Measurements from ENCODE around the gene TBXAS1. TPM values are rescaled to one million over a fixed set of nuclear protein-coding genes. Genes with fewer than 3 reads are reported as not detected.

The TBXAS1 gene
- total and polyA plus RNA-seq, 2 experiments from 2014 or later = 1.3 TPM; not detected in 1

DNA sequence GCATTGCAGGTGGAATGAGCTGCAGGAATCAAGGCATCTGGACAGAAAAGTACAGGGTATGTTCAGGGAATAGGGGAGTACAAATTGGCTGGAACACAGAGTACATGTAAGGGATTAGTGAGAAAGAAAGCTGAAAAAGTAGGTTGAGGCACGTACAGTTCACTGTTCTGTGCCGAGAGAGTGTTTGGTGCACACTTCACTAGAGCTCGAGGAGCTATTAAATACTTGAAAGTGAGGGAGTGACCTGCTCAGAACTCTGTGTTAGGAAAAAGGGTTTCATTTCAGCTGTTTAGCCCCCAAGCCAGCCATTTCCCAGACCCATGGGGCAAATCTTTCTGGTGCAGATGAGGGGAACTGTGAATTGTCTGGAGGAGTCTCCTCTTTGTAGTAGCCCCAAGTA lies 115.2 kb downstream of the TBXAS1 start (continued):
- TF ChIP-seq, protein P1, sequence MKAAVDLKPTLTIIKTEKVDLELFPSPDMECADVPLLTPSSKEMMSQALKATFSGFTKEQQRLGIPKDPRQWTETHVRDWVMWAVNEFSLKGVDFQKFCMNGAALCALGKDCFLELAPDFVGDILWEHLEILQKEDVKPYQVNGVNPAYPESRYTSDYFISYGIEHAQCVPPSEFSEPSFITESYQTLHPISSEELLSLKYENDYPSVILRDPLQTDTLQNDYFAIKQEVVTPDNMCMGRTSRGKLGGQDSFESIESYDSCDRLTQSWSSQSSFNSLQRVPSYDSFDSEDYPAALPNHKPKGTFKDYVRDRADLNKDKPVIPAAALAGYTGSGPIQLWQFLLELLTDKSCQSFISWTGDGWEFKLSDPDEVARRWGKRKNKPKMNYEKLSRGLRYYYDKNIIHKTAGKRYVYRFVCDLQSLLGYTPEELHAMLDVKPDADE (IDR thresholded peaks at IDR 0.05) = no peak
- TF ChIP-seq CREB1 (CRISPR knock-in tag; IDR thresholded peaks at IDR 0.05; ENCODE audit: low read depth) = no peak
- TF ChIP-seq, protein P2, sequence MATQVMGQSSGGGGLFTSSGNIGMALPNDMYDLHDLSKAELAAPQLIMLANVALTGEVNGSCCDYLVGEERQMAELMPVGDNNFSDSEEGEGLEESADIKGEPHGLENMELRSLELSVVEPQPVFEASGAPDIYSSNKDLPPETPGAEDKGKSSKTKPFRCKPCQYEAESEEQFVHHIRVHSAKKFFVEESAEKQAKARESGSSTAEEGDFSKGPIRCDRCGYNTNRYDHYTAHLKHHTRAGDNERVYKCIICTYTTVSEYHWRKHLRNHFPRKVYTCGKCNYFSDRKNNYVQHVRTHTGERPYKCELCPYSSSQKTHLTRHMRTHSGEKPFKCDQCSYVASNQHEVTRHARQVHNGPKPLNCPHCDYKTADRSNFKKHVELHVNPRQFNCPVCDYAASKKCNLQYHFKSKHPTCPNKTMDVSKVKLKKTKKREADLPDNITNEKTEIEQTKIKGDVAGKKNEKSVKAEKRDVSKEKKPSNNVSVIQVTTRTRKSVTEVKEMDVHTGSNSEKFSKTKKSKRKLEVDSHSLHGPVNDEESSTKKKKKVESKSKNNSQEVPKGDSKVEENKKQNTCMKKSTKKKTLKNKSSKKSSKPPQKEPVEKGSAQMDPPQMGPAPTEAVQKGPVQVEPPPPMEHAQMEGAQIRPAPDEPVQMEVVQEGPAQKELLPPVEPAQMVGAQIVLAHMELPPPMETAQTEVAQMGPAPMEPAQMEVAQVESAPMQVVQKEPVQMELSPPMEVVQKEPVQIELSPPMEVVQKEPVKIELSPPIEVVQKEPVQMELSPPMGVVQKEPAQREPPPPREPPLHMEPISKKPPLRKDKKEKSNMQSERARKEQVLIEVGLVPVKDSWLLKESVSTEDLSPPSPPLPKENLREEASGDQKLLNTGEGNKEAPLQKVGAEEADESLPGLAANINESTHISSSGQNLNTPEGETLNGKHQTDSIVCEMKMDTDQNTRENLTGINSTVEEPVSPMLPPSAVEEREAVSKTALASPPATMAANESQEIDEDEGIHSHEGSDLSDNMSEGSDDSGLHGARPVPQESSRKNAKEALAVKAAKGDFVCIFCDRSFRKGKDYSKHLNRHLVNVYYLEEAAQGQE (IDR thresholded peaks at IDR 0.05; ENCODE audit: unreplicated experiment) = no peak
- TF ChIP-seq ZNF331 (CRISPR knock-in tag; IDR thresholded peaks at IDR 0.05; ENCODE audit: low read depth) = no peak
- TF ChIP-seq POLR2AphosphoS5 (IDR thresholded peaks at IDR 0.05; ENCODE audit: low read depth) = no peak
- TF ChIP-seq NANOG (IDR thresholded peaks at IDR 0.05; ENCODE audit: borderline replicate concordance) = no peak
- TF ChIP-seq, protein P3, sequence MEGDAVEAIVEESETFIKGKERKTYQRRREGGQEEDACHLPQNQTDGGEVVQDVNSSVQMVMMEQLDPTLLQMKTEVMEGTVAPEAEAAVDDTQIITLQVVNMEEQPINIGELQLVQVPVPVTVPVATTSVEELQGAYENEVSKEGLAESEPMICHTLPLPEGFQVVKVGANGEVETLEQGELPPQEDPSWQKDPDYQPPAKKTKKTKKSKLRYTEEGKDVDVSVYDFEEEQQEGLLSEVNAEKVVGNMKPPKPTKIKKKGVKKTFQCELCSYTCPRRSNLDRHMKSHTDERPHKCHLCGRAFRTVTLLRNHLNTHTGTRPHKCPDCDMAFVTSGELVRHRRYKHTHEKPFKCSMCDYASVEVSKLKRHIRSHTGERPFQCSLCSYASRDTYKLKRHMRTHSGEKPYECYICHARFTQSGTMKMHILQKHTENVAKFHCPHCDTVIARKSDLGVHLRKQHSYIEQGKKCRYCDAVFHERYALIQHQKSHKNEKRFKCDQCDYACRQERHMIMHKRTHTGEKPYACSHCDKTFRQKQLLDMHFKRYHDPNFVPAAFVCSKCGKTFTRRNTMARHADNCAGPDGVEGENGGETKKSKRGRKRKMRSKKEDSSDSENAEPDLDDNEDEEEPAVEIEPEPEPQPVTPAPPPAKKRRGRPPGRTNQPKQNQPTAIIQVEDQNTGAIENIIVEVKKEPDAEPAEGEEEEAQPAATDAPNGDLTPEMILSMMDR (conservative IDR thresholded peaks at IDR 0.05; ENCODE audit: low read depth in 2 of 2) = no peak
- TF ChIP-seq EZH2 (IDR thresholded peaks at IDR 0.05; ENCODE audit: low read depth, unreplicated experiment) = no peak
- TF ChIP-seq ZNF114 (CRISPR knock-in tag; IDR thresholded peaks at IDR 0.05) = no peak

DNA sequence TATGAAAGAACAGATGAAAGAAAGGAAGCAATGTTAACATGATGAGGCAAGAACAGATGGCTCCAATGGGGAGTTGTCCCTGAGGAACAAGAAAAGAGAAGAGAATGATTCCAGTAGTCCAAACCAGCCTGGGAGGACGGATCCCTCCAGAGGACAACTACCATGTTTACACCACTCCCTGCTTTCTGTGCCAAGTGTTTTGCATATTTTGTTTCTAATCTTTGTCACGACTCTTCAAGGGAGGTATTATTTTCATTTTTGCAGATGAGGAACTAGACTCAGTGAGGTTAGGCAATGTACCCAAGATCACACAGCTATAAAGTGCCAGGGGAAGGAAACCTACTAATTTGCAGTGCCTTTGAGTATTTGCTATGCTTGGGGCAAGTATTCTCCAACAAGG lies 117.5 kb downstream of the TBXAS1 start:
- H3K27ac Mint-ChIP-seq = no peak overlapping the region
- Histone ChIP-seq H3K4me1 (ENCODE audit: insufficient read depth) (no peaks in the 10 kb centered on the region), H2AFZ (no peak overlapping the region), H4K20me1 (replicated peaks; ENCODE audit: insufficient read depth) (no peaks in the 10 kb centered on the region), H3K36me3 (ENCODE audit: insufficient read depth) (no peaks in the 10 kb centered on the region; the same call in 1 of the 2 replicates), H3K79me2 (replicated peaks; ENCODE audit: insufficient read depth) (no peaks in the 10 kb centered on the region), H3K4me2 (no peak overlapping the region), H3F3A (replicated peaks; ENCODE audit: low read depth) (no peaks in the 10 kb centered on the region), H3K4me3 (no peak overlapping the region), H3K27me3 (ENCODE audit: insufficient read depth) (no peaks in the 10 kb centered on the region), H3K9me2 (ENCODE audit: insufficient read depth) (peaks cover 10% of the 10 kb centered on the region; the same call in 1 of the 2 replicates), H3K27ac (ENCODE audit: low read depth) (no peak overlapping the region)
- H3K27me3 Mint-ChIP-seq (ENCODE audit: insufficient read depth, low read depth, poor library complexity) = peaks cover 9% of the 10 kb centered on the region
- H3K9me3 Mint-ChIP-seq = peaks cover 17% of the 10 kb centered on the region
- no peak for ATAC-seq
- peaks cover 8% of the 10 kb centered on the region; the same call in 1 of the 3 replicates for H3K36me3 Mint-ChIP-seq (ENCODE audit: low read depth)
- no peak for DNase-seq (ENCODE audit: low spot score)
- H3K4me3 Mint-ChIP-seq = no peak overlapping the region
- peaks cover 3% of the 10 kb centered on the region; the same call in 1 of the 3 replicates for H3K4me1 Mint-ChIP-seq
- no peak for TF ChIP-seq EZH2 (IDR thresholded peaks at IDR 0.05; ENCODE audit: low read depth, unreplicated experiment)
- TF ChIP-seq ZNF114 (CRISPR knock-in tag; IDR thresholded peaks at IDR 0.05) = no peak
- TF ChIP-seq EZH2phosphoT487 (IDR thresholded peaks at IDR 0.05; ENCODE audit: unreplicated experiment) = no peak
- no peak for TF ChIP-seq JUNB (IDR thresholded peaks at IDR 0.05; ENCODE audit: unreplicated experiment)
- TF ChIP-seq, protein P3 (conservative IDR thresholded peaks at IDR 0.05; ENCODE audit: low read depth in 2 of 2) = no peak
- TF ChIP-seq ZNF331 (CRISPR knock-in tag; IDR thresholded peaks at IDR 0.05; ENCODE audit: low read depth) = no peak
- no peak for TF ChIP-seq POLR2AphosphoS5 (IDR thresholded peaks at IDR 0.05; ENCODE audit: low read depth)
- TF ChIP-seq, protein P1 (IDR thresholded peaks at IDR 0.05) = no peak
